Left kidney (tissue), 2 donors: ENCODE measurements around the gene MYO1D. TPM values are rescaled to one million over a fixed set of nuclear protein-coding genes. Genes with fewer than 3 reads are reported as not detected.
"Not testable (repeated sequence)": the region's sequence is repeated elsewhere in the genome, so short reads cannot be mapped to it uniquely, and the experiment has no call there.

Experiments
- DNase-seq: peaks from one replicate; pipeline ENCODE4 v3.0.0-alpha.2; 2013
- polyA plus RNA-seq: library from polyadenylated mRNA; unstranded; fragments of 120-200 nt; gene quantifications from one replicate; pipeline ENCODE4 v1.2.1, GENCODE V29; 2013; ENCODE audit not compliant: insufficient read length

Gene MYO1D
- polyA plus RNA-seq, 1 donor, result 27.1 TPM

DNA sequence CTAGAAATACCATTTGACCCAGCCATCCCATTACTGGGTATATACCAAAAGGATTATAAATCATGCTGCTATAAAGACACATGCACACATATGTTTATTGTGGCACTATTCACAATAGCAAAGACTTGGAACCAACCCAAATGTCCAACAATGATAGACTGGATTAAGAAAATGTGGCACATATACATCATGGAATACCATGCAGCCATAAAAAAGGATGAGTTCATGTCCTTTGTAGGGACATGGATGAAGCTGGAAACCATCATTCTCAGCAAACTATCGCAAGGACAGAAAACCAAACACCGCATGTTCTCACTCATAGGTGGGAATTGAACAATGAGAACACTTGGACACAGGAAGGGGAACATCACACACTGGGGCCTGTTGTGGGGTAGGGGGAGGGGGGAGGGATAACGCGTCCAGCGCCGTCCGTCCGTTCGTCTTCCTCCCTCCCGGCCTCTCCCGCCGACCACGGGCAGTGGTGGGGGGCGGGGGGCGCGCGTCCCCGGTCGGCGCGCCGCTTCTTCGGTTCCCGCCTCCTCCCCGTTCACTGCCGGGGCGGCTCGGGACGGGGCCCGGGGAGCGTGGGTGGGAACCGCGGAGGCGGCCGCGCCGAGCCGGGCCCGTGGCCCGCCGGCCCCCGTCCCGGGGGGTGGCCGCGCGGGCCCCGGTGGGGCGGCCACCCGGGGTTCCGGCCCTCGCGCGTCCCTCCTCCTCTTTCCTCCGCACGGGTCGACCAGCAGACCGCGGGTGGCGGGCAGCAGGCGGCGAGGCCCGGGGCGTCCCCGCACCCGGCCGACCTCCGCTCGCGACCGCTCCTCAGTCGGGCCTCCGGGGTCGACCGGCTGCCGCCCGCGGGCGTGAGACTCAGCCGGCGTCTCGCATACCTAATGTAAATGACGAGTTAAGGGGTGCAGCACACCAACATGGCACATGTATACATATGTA, 54.7 kb downstream of the MYO1D start:
- not testable (repeated sequence) for DNase-seq

DNA sequence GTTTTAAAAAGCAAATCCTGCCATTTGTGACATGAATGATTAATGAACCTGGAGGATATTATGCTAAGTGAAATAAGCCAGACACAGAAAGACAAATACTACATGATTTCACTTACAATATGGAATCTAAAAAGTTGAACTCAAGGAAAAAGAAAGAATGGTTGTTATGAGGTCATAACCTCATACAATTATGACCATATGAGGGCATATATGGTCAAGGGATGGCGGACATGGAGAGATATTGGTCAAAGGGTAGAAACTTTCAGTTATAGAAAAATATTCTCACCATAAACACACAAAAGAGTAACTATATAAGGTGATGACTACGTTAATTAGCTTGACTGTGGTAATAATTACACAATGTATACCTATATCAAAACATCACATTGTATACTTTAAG, 56.5 kb downstream of the MYO1D start:
- no peak for DNase-seq

DNA sequence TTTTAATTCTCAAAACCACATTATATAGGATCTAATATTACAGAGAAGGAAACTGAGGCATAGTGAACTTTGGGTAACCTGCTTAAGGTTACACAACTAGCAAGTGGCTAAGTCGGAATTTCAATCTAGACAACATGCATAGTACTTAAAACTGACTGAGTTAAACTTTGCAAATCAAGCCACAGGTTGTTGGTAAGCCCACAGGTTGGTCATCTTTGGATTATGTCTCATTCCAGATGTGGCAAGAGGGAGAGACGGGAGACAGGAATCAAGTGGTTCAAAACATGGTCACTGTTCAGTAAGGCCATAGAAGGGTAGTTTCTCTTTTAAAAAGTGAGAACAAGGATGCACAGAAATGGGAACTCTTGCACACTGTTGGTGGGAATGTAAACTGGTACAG, 57.1 kb downstream of the MYO1D start:
- DNase-seq, result no peak

DNA sequence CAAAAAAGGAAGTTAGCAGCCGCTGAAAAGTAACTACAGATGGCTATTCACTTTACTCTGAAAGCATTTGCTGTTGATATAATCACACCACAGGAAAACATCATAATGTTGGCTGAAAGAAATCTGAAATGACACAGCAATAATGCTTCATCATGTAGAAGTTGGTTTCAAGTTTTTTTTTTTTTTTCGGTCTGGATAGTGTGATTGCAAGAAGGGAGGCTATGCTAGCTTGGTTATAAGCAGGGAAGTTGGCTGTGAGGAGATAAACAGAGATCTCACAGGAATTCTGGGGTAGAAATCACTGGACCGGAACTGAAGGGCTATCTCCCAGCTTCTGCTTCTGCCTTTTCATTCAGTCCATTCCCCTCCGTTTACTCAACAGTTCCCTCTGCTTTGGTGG, 57.9 kb downstream of the MYO1D start:
- DNase-seq, result no peak

DNA sequence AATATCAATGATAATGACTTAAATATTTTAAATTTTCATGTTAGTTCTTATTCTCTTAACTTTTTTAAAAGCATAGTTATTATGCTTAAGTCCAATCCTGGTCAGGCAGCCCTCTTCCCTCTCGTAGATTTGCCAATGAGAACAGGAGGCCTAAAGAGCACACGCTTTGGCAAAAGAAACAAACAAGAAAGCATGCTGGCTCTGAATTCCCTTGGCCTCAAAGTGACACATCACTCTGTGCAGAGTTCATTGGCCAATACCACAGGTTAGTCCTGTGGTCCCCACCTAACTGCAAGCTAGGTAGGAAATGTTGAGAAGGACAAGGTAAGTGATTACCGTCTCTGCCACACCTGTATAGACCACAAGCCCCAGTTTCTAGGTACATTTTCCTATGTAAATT, 61.5 kb downstream of the MYO1D start:
- DNase-seq, result no peak

DNA sequence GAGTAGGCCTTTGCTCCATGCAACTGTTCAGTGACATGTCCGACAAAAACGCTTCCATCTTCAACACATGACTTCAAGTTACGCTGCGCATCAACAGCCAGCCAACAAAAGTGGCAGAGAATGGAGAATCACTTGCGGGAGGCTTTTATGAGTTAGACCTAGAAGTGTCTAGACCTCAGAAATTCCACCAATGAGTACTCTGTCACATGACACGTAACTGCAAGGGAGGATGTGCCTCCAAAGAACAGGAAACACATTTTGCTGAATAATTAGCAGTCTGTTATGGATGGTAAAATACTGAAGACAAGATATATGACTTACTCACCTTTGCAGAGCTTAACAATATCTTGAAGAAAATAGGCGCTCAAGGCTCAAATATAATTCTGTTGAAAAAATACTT, 62.1 kb downstream of the MYO1D start:
- DNase-seq, result no peak

DNA sequence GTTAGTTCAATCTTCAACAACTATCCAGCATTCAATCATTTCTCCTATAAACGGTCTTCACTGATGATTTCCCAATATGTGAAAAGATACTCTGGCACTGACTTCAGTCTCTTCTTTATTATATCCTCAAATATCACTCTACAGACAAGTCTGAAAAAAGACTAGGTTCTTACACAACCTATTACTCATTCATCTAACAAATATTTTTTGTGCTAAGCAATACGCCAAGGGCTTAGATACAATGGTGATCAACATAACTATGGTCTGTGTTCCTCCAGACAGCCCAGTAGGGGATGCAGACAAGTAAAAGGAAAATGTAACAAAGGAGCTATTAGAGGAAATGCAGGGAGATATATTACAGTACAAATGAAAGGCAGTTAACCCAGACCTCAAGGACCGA, 63.9 kb downstream of the MYO1D start:
- DNase-seq, result no peak

DNA sequence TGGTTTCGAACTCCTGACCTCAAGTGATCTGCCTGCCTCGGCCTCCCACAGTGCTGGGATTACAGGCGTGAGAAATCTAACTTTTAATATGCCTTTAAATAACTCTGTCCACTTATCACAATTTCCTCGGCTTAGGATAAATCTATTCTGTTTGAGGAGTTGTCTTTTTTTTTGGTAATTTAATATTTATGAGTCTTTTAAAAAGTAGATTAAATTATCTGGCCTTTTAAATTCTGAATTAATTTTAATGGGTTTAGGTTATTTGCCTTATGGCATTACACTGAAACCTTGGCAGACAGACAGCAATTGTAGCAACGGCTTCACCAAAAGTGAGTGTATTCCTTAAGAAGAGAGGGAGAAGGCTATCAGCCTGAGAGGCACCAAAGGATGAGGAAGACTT, 66.2 kb downstream of the MYO1D start:
- no peak for DNase-seq

DNA sequence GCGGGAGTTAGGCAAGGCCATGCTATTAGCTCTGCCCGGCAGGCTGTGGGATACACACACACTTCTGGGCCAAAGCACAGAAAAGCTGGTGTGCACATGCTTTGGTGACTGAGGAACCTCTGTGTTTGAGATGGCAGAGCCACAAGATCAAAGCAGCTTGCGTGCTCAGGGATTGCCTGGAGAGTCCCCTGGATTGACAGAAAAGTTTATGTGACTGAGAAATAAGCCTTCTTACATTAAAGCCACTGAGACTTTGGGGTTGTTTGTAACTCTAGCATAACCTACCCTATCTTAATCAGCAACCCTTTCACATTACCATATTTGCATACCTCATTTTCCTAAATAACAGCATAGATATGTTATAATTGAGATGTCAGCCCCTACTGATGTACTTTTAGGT, 69.3 kb downstream of the MYO1D start:
- no peak for DNase-seq

DNA sequence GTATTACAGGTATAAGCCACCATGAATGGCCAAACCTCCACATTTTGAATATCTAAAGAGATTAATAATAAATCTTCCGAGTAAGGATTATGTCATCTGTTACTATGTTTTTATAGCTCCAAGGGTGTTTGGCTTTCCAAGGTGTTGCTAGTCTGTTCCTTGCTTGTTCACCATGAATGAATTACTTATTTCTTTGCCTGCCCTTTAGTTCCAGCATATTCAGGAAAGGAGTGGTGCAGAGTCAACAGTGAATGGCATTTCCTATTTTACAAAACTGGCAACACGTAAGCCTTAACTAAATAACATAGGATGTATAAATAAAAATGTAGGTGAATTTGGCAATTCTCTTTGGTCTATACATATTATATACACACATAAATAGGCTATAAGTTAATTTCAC, 70.3 kb downstream of the MYO1D start:
- no peak for DNase-seq

DNA sequence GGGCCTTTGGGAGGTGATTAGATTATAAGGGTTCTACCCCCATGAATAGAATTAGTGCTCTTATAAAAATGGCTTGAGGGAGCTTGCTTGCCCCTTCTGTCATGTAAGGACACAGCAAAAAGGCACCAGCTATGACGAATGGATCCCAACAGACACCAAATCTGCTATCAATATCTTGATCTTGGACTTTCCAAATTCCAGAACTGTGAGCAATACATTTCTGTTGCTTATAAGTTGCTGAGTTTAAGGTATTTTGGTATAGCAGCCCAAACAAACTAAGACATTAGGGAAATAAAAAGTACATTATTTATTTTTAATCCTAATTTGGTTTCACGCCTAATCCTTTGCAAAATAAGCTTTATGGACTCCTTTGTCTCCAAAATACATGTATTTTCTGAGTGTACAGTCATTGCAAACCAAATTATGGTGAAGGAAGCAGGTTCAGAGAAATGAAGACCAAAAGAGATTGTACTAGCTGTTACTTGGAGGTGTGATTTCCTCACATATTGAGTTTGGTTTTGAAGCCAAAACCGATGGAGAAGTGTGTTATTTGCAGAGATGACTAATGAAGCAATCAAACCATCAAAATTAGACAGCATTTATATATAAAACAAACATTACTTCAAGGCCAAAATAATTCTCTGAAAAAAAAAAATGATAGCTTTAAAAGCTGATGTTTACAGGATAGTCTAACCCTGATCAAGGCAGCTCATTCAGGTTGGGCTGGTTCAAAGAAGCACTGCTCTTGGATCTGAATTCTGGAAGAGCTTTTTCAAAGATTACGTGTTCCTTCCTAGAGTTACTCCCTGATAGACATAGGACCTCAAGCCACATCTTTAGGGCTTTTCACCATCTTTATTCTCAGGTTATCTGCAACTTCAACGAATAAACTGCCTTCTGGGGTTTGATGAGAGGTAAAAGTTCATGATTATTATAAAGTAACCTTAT, 71.6 kb downstream of the MYO1D start:
- DNase-seq, result no peak

DNA sequence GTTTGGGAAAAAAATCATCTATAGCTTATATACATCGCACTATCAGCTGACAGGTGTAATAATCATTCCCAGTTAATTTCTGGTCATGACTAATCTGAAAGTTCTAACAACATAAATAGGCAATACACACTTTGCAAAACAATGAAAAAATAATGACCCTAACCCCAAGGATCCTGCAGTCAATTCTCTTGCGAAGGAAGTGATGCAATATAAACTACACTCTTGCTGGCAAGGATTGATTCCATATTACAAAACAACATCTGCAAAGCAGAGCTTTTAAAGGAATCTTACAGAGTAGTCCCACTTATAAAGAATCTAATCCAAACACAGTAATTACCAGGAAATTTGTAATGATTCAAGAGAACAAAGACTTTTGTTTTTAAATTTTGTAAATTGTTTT, 73.4 kb downstream of the MYO1D start:
- DNase-seq, result no peak

DNA sequence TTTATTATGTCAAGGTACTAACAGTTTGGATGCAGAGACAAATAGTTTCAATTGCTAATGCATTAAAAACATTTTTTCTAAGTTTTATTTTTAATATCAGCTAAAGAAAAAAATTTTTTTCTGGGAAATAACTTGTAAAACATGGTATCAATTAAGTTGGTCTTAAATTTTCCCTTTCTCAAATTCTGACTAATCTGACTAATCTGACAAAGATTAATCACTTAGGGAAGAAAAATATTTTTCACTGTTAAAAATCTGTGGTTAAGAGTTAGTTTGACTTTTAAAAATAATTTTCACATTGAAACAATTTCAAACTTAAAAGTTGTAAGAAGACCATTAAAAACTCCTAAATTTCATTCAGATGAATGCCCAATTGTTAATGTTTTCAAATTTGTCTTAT, 74.6 kb downstream of the MYO1D start:
- DNase-seq, result no peak

DNA sequence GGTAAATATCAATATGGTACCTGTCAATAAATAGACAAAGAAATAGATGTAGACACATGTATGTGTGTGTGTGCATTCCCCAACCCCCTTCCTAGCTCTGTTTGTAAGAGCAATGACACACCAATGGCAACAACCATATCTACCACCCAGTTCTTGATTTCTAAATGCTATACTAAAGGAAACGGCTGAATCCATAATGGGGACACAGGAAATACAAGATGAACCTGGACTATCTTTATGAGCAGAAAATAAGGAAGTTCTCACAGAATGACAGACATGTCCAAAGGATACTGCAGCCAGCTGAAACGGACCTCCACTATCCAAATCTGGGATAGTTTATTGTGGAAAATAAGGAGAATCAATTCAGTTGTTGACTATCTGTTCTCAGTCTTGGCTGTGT, 75.3 kb downstream of the MYO1D start:
- no peak for DNase-seq

DNA sequence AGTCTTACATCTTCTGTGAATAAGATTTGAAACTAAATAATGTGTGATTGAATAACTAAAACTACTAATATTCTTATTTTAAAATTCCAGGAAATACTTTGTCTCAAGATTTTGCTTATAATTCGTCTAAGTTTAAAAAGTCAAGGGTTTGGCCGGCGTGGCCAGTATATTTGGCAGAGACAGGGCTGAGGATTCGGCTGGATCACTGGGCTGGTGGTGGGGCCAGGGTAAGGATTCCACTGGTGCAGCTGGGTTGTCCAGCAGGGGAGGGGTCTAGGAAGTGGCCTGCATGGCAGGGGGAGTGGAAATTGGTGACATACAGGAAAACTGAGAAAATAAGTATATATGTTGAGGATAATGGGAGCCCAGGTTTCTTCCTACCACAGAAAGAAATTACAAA, 75.7 kb downstream of the MYO1D start:
- DNase-seq, result no peak

DNA sequence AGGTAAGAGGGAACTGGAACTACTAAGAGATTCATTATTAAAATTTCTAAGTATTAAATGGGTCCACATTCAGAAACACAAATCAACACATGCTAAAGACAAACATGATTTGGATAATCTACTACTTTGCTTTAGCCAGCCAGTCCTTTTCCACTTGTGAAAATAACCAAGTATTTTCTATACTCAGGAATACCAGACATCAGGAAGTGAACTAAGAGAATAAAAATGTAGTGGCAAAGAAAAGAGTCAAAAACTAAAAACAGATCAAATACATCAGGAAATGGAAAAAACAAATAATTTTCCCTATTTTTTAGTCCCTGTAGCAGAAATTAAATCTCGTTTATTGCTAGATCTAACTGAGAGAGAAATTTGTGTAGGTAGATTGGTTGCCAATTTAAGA, 78.0 kb downstream of the MYO1D start:
- no peak for DNase-seq

DNA sequence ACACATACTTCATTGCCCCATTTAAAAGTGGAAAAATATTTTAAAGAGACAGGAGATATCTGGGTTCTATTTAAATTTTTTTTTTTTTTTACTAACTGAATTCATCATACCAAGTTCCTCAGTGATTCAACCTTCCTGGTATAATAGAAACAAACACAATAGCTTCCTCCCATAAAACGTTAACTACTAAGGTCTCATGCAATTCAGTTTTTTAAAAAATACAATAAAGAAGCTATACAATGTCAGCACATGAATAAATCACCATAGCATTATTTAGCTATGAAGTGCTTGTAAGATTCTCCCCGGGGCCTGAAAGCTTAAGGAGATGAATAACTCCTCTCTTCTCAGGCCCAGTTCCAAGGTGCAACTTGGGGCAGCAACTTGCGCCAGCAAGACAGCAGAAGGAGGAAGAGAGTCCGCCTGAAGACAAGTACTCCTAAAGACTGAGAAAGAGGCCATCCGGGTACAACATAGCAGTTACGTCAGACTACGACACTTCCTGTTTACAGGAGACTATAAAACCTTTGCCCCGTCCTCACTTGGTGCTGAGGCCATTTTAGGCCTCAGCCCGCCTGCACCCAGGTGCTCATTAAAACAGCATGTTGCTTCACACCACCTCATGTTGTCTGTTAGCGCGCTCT, 81.5 kb downstream of the MYO1D start:
- no peak for DNase-seq

DNA sequence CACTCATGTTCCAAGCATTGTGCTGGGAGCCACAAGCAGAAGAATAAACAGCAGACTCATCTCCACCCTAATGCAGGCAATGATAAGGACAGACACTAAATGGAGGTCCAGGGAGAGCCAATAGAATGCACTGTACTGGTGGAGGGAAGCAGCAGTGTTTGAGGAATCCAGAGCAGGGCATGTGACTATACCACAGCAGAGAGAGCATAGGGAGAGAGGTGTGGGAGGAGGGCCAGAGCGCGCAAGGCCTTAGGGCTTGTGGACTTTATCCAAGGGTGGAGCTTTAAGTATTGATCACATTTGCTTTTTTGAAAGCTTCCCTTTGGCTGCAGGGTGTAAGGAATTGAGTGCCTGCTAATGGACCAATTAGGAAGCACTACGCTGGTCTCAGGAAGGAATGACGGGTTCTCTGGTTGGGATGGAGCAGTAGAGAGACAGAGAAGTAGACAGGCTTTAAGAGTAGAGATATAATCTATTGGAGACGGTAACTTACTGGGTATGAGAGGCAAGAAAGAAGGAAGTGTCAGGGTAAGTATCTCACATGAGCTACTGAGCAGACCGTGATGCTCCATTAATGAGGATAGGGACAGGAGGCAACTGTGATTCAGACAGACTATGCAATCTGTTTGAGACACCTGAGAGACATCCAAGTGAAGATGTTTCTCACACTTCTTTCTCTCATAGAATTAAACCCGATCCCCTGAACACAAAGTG, 82.2 kb downstream of the MYO1D start:
- DNase-seq, result no peak

DNA sequence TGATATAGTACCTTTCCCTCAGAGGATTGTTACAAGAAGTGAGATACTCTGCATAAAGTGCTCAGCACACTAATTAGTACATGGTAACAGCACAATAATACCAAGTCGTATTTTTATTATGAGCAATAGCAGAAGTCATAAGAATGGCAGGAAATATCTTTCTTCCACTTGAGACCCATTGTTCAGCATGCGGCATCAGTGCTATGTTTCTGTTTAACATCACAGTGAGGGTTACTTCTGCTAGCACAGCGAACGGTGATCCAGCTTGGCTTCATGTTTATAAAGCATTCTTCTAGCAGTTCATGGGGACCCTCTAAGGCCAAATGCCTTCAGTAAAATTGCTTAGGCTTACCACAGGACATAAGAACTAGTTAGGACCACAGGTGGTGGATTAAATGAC, 83.1 kb downstream of the MYO1D start:
- DNase-seq, result no peak

DNA sequence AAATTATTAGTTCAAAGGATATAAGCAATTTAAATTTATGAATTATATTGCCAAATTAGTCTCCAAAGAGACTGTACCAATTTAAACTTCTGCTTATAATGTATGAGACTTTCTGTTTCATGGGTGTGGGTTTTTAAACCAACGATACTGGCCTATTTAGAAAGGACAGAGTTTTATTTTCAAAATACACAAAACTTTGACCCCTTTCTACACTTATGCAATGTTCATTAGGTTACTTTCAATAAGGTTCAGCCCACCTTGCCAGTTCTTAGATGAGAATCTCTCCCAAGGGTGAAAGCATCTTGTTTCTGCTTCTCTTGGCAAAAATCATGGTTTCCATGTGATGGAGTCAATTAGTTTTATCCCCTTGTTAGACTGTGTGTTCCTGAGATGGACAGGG, 84.7 kb downstream of the MYO1D start:
- DNase-seq, result no peak

DNA sequence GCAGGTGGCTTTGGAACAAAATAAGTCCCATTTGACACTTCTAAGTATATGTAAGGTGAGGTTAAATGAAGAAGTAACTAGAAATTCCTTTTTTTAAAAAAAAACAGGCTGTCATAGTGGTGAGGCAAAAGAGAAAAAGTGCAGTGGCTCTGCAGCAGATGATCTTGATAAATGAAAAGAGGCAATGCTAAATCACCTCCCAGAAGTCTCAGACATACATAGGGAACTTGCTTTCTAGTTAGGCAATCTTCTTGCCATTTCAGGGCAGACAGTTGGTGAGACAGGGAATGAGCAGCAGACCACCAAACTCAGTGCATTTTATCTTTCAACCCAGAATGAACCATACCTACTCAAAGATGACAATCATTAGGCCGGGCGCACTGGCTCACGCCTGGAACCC, 90.8 kb downstream of the MYO1D start:
- DNase-seq, result no peak

DNA sequence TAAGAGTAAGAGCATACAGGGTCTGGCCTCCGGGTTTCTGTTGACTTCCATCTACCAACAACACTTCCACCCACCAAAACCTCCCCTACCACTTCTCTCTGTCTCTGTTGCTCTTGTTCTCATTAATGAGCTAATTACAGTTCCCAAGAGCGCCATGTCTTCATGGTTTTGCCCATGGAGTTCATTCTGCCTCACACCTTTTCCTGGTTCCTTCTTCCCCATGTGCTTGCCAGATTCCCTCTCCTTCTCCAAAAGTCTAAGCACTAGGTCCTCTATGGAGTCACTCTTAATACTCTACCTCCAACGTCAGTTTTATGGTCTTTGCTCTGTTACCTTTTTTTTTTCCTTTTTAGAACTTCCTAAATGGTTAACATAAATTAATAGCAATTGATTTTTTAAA, 92.8 kb downstream of the MYO1D start:
- no peak for DNase-seq
